HEK293 (cell line): ENCODE results near the gene NOC2L.
A peak's percentile ranks its signal among the peaks of the same experiment; 100 is the strongest.

Experiments
- SP3 ChIP-seq: fragments of 450-650 bp; formaldehyde crosslinking; IDR thresholded peaks from 2 replicates; pipeline ENCODE4 v1.5.1; 2016; ENCODE audit warnings: missing biosample characterization, missing genetic modification characterization
- ZNF138 ChIP-seq: fragments of 450-650 bp; formaldehyde crosslinking; IDR thresholded peaks from 2 replicates; pipeline ENCODE4 v1.5.1; 2016; ENCODE audit warnings: missing biosample characterization, missing genetic modification characterization, borderline replicate concordance
- ZNF211 ChIP-seq: fragments of 450-650 bp; formaldehyde crosslinking; IDR thresholded peaks from 2 replicates; pipeline ENCODE4 v1.5.1; 2016; ENCODE audit warnings: low read depth, missing biosample characterization, missing genetic modification characterization
- ZNF23 ChIP-seq: fragments of 450-650 bp; formaldehyde crosslinking; IDR thresholded peaks from 2 replicates; pipeline ENCODE4 v1.5.1; 2016; ENCODE audit warnings: missing biosample characterization, missing genetic modification characterization, borderline replicate concordance
- ZNF391 ChIP-seq: fragments of 450-650 bp; formaldehyde crosslinking; IDR thresholded peaks from 2 replicates; pipeline ENCODE4 v1.5.1; 2016; ENCODE audit warnings: low read depth, missing biosample characterization, missing genetic modification characterization, borderline replicate concordance
- ZNF548 ChIP-seq: fragments of 450-650 bp; formaldehyde crosslinking; IDR thresholded peaks from 2 replicates; pipeline ENCODE4 v1.5.1; 2016; ENCODE audit warnings: missing biosample characterization, missing genetic modification characterization
- ZNF658 ChIP-seq: fragments of 450-650 bp; formaldehyde crosslinking; IDR thresholded peaks from 2 replicates; pipeline ENCODE4; 2016; ENCODE audit warnings: missing biosample characterization, missing genetic modification characterization
- ZNF660 ChIP-seq: fragments of 450-650 bp; IDR thresholded peaks from 2 replicates; pipeline ENCODE4 v1.5.1; 2018; ENCODE audit warnings: missing biosample characterization, mild to moderate bottlenecking, missing genetic modification characterization
- ZNF707 ChIP-seq: fragments of 450-650 bp; formaldehyde crosslinking; IDR thresholded peaks from 2 replicates; pipeline ENCODE4 v1.5.1; 2016; ENCODE audit warnings: missing biosample characterization, missing genetic modification characterization
- ZNF791 ChIP-seq: fragments of 450-650 bp; formaldehyde crosslinking; IDR thresholded peaks from 2 replicates; pipeline ENCODE4 v1.5.1; 2016; ENCODE audit warnings: missing biosample characterization, missing genetic modification characterization
- TF ChIP-seq, protein P1 (sequence below): fragments of 450-650 bp; formaldehyde crosslinking; IDR thresholded peaks from 2 replicates; pipeline ENCODE4 v1.5.1; 2016; ENCODE audit warnings: missing biosample characterization, missing genetic modification characterization, low read depth
- TF ChIP-seq, protein P2 (sequence below): fragments of 450-650 bp; formaldehyde crosslinking; IDR thresholded peaks from 2 replicates; pipeline ENCODE4 v1.5.0; 2017; ENCODE audit warnings: missing biosample characterization, missing genetic modification characterization, borderline replicate concordance
- TF ChIP-seq, protein P3 (sequence below): fragments of 450-650 bp; formaldehyde crosslinking; IDR thresholded peaks from 2 replicates; pipeline ENCODE4 v1.5.1; 2016; ENCODE audit warnings: missing biosample characterization, missing genetic modification characterization
- TF ChIP-seq, protein P4 (sequence below): fragments of 450-650 bp; formaldehyde crosslinking; IDR thresholded peaks from 2 replicates; pipeline ENCODE4 v1.5.1; 2016; ENCODE audit warnings: missing biosample characterization, missing genetic modification characterization
- TF ChIP-seq, protein P5 (sequence below): fragments of 450-650 bp; formaldehyde crosslinking; conservative IDR thresholded peaks from 2 replicates; pipeline ENCODE4 v1.5.1; 2016; ENCODE audit warnings: low read depth, missing biosample characterization, missing genetic modification characterization
- TF ChIP-seq, protein P6 (sequence below): fragments of 450-650 bp; formaldehyde crosslinking; IDR thresholded peaks from 2 replicates; pipeline ENCODE4 v1.5.1; 2016; ENCODE audit warnings: missing biosample characterization, missing genetic modification characterization
- TF ChIP-seq, protein P7 (sequence below): fragments of 450-650 bp; formaldehyde crosslinking; conservative IDR thresholded peaks from 2 replicates; pipeline ENCODE4 v1.5.1; 2016; ENCODE audit warnings: low read depth, missing biosample characterization, missing genetic modification characterization

NOC2L gene

DNA sequence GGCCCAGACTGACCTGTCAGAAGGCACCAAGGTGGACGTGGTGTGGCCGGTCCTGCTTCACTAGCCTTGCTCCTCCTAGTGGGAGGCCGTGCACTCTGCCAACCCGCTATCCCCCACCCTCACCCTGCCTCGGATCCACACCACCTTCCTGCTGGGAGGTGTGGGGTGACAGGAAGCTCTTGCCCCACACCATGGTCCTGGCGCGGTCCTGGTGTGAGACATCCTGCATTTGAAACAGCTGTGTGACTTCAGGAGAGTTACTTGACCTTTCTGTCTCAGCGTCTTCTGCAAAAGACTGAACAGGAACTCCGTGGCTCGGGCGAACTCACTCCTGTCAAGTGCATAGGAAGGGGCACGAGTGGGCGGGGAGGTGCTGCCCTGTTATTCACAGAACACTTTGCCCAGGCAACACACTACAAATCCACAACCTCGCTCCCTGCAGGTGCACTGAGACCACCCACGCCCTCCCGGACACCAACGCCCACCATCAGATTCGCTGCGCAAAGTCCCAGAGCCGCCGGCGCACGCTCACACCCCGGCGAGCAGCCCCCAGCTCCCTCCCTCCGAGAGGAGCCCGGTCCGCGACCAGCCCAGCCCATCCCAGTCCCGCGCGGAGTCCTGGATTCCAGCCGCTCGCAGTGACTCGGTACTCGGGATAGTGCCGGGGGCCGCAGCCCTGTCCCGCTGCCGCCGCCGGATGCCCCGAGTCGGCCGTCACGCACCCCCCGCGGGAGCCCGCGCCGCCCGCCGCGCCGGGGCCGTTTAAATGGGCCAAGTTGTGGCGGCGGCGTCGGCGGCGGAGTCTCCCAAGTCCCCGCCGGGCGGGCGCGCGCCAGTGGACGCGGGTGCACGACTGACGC lies 35.7 kb downstream of the NOC2L start, which contains the start of gene SAMD11 (continued):
- TF ChIP-seq SP3 (tag by site-specific recombination) (no peak), ZNF707 (tag by site-specific recombination) (no peak), ZNF791 (tag by site-specific recombination) (no peak), ZNF658 (tag by site-specific recombination) (no peak), ZNF548 (no peak), ZNF211 (tag by site-specific recombination) (no peak), ZNF660 (tag by site-specific recombination) (peak; percentile 97), ZNF391 (tag by site-specific recombination) (no peak), ZNF138 (tag by site-specific recombination) (no peak), ZNF23 (tag by site-specific recombination) (no peak)
- TF ChIP-seq, protein P1, sequence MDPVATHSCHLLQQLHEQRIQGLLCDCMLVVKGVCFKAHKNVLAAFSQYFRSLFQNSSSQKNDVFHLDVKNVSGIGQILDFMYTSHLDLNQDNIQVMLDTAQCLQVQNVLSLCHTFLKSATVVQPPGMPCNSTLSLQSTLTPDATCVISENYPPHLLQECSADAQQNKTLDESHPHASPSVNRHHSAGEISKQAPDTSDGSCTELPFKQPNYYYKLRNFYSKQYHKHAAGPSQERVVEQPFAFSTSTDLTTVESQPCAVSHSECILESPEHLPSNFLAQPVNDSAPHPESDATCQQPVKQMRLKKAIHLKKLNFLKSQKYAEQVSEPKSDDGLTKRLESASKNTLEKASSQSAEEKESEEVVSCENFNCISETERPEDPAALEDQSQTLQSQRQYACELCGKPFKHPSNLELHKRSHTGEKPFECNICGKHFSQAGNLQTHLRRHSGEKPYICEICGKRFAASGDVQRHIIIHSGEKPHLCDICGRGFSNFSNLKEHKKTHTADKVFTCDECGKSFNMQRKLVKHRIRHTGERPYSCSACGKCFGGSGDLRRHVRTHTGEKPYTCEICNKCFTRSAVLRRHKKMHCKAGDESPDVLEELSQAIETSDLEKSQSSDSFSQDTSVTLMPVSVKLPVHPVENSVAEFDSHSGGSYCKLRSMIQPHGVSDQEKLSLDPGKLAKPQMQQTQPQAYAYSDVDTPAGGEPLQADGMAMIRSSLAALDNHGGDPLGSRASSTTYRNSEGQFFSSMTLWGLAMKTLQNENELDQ (tag by site-specific recombination), result no peak
- TF ChIP-seq, protein P2, sequence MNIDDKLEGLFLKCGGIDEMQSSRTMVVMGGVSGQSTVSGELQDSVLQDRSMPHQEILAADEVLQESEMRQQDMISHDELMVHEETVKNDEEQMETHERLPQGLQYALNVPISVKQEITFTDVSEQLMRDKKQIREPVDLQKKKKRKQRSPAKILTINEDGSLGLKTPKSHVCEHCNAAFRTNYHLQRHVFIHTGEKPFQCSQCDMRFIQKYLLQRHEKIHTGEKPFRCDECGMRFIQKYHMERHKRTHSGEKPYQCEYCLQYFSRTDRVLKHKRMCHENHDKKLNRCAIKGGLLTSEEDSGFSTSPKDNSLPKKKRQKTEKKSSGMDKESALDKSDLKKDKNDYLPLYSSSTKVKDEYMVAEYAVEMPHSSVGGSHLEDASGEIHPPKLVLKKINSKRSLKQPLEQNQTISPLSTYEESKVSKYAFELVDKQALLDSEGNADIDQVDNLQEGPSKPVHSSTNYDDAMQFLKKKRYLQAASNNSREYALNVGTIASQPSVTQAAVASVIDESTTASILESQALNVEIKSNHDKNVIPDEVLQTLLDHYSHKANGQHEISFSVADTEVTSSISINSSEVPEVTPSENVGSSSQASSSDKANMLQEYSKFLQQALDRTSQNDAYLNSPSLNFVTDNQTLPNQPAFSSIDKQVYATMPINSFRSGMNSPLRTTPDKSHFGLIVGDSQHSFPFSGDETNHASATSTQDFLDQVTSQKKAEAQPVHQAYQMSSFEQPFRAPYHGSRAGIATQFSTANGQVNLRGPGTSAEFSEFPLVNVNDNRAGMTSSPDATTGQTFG, result no peak
- TF ChIP-seq, protein P3, sequence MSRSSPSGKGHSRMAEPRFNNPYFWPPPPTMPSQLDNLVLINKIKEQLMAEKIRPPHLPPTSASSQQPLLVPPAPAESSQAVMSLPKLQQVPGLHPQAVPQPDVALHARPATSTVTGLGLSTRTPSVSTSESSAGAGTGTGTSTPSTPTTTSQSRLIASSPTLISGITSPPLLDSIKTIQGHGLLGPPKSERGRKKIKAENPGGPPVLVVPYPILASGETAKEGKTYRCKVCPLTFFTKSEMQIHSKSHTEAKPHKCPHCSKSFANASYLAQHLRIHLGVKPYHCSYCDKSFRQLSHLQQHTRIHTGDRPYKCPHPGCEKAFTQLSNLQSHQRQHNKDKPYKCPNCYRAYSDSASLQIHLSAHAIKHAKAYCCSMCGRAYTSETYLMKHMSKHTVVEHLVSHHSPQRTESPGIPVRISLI, result no peak
- TF ChIP-seq, protein P4, sequence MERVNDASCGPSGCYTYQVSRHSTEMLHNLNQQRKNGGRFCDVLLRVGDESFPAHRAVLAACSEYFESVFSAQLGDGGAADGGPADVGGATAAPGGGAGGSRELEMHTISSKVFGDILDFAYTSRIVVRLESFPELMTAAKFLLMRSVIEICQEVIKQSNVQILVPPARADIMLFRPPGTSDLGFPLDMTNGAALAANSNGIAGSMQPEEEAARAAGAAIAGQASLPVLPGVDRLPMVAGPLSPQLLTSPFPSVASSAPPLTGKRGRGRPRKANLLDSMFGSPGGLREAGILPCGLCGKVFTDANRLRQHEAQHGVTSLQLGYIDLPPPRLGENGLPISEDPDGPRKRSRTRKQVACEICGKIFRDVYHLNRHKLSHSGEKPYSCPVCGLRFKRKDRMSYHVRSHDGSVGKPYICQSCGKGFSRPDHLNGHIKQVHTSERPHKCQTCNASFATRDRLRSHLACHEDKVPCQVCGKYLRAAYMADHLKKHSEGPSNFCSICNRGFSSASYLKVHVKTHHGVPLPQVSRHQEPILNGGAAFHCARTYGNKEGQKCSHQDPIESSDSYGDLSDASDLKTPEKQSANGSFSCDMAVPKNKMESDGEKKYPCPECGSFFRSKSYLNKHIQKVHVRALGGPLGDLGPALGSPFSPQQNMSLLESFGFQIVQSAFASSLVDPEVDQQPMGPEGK, result peak; percentile 84
- TF ChIP-seq, protein P5, sequence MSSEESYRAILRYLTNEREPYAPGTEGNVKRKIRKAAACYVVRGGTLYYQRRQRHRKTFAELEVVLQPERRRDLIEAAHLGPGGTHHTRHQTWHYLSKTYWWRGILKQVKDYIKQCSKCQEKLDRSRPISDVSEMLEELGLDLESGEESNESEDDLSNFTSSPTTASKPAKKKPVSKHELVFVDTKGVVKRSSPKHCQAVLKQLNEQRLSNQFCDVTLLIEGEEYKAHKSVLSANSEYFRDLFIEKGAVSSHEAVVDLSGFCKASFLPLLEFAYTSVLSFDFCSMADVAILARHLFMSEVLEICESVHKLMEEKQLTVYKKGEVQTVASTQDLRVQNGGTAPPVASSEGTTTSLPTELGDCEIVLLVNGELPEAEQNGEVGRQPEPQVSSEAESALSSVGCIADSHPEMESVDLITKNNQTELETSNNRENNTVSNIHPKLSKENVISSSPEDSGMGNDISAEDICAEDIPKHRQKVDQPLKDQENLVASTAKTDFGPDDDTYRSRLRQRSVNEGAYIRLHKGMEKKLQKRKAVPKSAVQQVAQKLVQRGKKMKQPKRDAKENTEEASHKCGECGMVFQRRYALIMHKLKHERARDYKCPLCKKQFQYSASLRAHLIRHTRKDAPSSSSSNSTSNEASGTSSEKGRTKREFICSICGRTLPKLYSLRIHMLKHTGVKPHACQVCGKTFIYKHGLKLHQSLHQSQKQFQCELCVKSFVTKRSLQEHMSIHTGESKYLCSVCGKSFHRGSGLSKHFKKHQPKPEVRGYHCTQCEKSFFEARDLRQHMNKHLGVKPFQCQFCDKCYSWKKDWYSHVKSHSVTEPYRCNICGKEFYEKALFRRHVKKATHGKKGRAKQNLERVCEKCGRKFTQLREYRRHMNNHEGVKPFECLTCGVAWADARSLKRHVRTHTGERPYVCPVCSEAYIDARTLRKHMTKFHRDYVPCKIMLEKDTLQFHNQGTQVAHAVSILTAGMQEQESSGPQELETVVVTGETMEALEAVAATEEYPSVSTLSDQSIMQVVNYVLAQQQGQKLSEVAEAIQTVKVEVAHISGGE (tag by site-specific recombination), result no peak
- TF ChIP-seq, protein P6, sequence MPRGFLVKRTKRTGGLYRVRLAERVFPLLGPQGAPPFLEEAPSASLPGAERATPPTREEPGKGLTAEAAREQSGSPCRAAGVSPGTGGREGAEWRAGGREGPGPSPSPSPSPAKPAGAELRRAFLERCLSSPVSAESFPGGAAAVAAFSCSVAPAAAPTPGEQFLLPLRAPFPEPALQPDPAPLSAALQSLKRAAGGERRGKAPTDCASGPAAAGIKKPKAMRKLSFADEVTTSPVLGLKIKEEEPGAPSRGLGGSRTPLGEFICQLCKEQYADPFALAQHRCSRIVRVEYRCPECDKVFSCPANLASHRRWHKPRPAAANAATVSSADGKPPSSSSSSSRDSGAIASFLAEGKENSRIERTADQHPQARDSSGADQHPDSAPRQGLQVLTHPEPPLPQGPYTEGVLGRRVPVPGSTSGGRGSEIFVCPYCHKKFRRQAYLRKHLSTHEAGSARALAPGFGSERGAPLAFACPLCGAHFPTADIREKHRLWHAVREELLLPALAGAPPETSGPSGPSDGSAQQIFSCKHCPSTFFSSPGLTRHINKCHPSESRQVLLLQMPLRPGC (tag by site-specific recombination), result no peak
- TF ChIP-seq, protein P7, sequence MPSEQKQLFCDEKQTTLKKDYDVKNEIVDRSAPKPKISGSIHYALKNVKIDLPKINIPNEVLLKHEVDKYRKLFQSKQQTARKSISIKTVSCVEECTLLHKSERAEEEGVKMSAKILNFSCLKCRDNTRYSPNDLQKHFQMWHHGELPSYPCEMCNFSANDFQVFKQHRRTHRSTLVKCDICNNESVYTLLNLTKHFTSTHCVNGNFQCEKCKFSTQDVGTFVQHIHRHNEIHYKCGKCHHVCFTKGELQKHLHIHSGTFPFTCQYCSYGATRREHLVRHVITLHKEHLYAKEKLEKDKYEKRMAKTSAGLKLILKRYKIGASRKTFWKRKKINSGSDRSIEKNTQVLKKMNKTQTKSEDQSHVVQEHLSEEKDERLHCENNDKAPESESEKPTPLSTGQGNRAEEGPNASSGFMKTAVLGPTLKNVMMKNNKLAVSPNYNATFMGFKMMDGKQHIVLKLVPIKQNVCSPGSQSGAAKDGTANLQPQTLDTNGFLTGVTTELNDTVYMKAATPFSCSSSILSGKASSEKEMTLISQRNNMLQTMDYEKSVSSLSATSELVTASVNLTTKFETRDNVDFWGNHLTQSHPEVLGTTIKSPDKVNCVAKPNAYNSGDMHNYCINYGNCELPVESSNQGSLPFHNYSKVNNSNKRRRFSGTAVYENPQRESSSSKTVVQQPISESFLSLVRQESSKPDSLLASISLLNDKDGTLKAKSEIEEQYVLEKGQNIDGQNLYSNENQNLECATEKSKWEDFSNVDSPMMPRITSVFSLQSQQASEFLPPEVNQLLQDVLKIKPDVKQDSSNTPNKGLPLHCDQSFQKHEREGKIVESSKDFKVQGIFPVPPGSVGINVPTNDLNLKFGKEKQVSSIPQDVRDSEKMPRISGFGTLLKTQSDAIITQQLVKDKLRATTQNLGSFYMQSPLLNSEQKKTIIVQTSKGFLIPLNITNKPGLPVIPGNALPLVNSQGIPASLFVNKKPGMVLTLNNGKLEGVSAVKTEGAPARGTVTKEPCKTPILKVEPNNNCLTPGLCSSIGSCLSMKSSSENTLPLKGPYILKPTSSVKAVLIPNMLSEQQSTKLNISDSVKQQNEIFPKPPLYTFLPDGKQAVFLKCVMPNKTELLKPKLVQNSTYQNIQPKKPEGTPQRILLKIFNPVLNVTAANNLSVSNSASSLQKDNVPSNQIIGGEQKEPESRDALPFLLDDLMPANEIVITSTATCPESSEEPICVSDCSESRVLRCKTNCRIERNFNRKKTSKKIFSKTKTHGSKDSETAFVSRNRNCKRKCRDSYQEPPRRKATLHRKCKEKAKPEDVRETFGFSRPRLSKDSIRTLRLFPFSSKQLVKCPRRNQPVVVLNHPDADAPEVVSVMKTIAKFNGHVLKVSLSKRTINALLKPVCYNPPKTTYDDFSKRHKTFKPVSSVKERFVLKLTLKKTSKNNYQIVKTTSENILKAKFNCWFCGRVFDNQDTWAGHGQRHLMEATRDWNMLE (tag by site-specific recombination), result no peak
